Endothelial cell of umbilical vein (primary cell): ENCODE measurements around the gene SATB1. TPM values are rescaled to one million over a fixed set of nuclear protein-coding genes. Genes with fewer than 3 reads are reported as not detected.

Experiments used
- BruUV-seq: library from RNA; stranded (reverse); fragments of 400-500 nt; replicated peaks from 2 replicates; lab custom pipeline; 2021; lab: Mats Ljungman, UMichigan
- CTCF ChIA-PET: fragments of 300-600, 350-600 bp; sonication (Branson Sonifier 250); formaldehyde crosslinking; loops from one replicate; lab custom pipeline; 2021; ENCODE audit warnings: antibody characterized with exemption, inconsistent platforms; lab: Charles Lee
- POLR2A ChIA-PET: fragments of 300-600, 350-600 bp; sonication (Branson Sonifier 250); formaldehyde crosslinking; loops from one replicate; lab custom pipeline; 2021; ENCODE audit warnings: antibody characterized with exemption, inconsistent platforms; lab: Charles Lee
- DNase-seq: peaks from one replicate; pipeline ENCODE4 v3.0.0-alpha.2; 2011; ENCODE audit warnings: low read depth, low spot score
- FAIRE-seq: peaks from 2 replicates; lab custom pipeline; 2011; peaks lifted over from hg19 to GRCh38; lab: Jason Lieb, UNC
- H2AFZ ChIP-seq: 2 replicates; pipeline ENCODE4 v1.6.0; 2012; ENCODE audit warnings: low read depth, low read length, control low read depth, inconsistent platforms
- H3K27ac ChIP-seq: 2 replicates; pipeline ENCODE4 v1.5.1; 2011; ENCODE audit warnings: low read depth, mild to moderate bottlenecking, control low read depth, low read length, moderate library complexity; ENCODE audit not compliant: insufficient read depth
- H3K27me3 ChIP-seq, 2 experiments: 2 replicates each; pipeline versions ENCODE4 v1.6.0 to v1.6.1; 2011; ENCODE audit warnings: low read length in 2 of 2, mixed read lengths in 1 of 2; ENCODE audit not compliant: control insufficient read depth in 2 of 2, insufficient read depth in 2 of 2
- H3K36me3 ChIP-seq, 2 experiments: 2 replicates in 1 of 2; 3 replicates in 1 of 2; pipeline ENCODE4 v1.5.1; 2011; ENCODE audit warnings: low read length in 2 of 2, mild to moderate bottlenecking in 1 of 2, moderate library complexity in 1 of 2; ENCODE audit not compliant: control insufficient read depth in 2 of 2, insufficient read depth in 2 of 2; ENCODE audit errors: extremely low read depth in 1 of 2
- H3K4me1 ChIP-seq: 3 replicates; pipeline ENCODE4 v1.5.1; 2011; ENCODE audit warnings: mild to moderate bottlenecking, low read length; ENCODE audit not compliant: control insufficient read depth, insufficient read depth; ENCODE audit errors: extremely low read depth
- H3K4me2 ChIP-seq: 2 replicates; pipeline ENCODE4 v1.6.1; 2011; ENCODE audit warnings: low read length, control low read depth, mixed read lengths; ENCODE audit not compliant: insufficient read depth
- H3K4me3 ChIP-seq, 3 experiments: fragments of 200-600 bp in 1 of 3; sonication (generic), shearing (Covaris generic) in 1 of 3; replicated peaks in 1 of 3; 2 replicates each; pipeline ENCODE4 v1.5.1; 2011 to 2016; ENCODE audit warnings: control low read depth in 3 of 3, low read length in 3 of 3, mild to moderate bottlenecking in 2 of 3, inconsistent platforms in 1 of 3, low read depth in 1 of 3, moderate library complexity in 1 of 3; ENCODE audit not compliant: insufficient read depth in 1 of 3
- H3K79me2 ChIP-seq: 2 replicates; pipeline ENCODE4 v1.6.0; 2012; ENCODE audit warnings: low read length, inconsistent platforms; ENCODE audit not compliant: control insufficient read depth, insufficient read depth
- H3K9ac ChIP-seq: replicated peaks from 2 replicates; pipeline ENCODE3; 2011; ENCODE audit warnings: low read length, control low read depth; ENCODE audit not compliant: insufficient read depth; ENCODE audit errors: extremely low read depth
- H3K9me1 ChIP-seq: replicated peaks from 3 replicates; pipeline ENCODE4 v1.6.0; 2011; ENCODE audit warnings: mild to moderate bottlenecking, low read length; ENCODE audit not compliant: control insufficient read depth, insufficient read depth; ENCODE audit errors: extremely low read depth
- H3K9me3 ChIP-seq: replicated peaks from 2 replicates; pipeline ENCODE4 v1.5.1; 2012; ENCODE audit warnings: low read length, inconsistent platforms; ENCODE audit not compliant: control insufficient read depth, insufficient read depth
- H4K20me1 ChIP-seq: replicated peaks from 2 replicates; pipeline ENCODE3; 2011; ENCODE audit warnings: mild to moderate bottlenecking, low read length; ENCODE audit not compliant: control insufficient read depth, insufficient read depth; ENCODE audit errors: extremely low read depth
- CTCF ChIP-seq, 2 donors: IDR thresholded peaks; 1 replicate in 1 of 2; 2 replicates in 1 of 2; pipeline ENCODE4 v1.5.1; 2011; ENCODE audit warnings: low read length in 2 of 2, mild to moderate bottlenecking in 2 of 2, moderate library complexity in 2 of 2, control low read depth in 1 of 2, inconsistent platforms in 1 of 2, low read depth in 1 of 2; ENCODE audit not compliant: insufficient read depth in 1 of 2; ENCODE audit errors: extremely low read depth in 1 of 2
- EZH2 ChIP-seq: IDR thresholded peaks from 2 replicates; pipeline ENCODE4 v1.6.1; 2012; ENCODE audit warnings: borderline replicate concordance, low read depth, mild to moderate bottlenecking, moderate library complexity, low read length, inconsistent platforms; ENCODE audit not compliant: severe bottlenecking
- FOS ChIP-seq: IDR thresholded peaks from 2 replicates; pipeline ENCODE4 v1.6.1; 2011; ENCODE audit warnings: mild to moderate bottlenecking, low read length, moderate library complexity, borderline replicate concordance; ENCODE audit not compliant: insufficient read depth
- GATA2 ChIP-seq: IDR thresholded peaks from 2 replicates; pipeline ENCODE4 v1.7.0; 2011; ENCODE audit warnings: low read depth, mild to moderate bottlenecking, moderate library complexity, mixed read lengths, low read length; ENCODE audit not compliant: insufficient read length, insufficient read depth
- JUN ChIP-seq: IDR thresholded peaks from 2 replicates; pipeline ENCODE4 v1.6.1; 2011; ENCODE audit warnings: borderline replicate concordance, low read depth; ENCODE audit not compliant: insufficient read length, insufficient read depth
- MAX ChIP-seq: IDR thresholded peaks from 2 replicates; pipeline ENCODE4 v1.6.1; 2011; ENCODE audit not compliant: insufficient read depth, insufficient read length
- MYC ChIP-seq: IDR thresholded peaks from one replicate; pipeline ENCODE4 v1.6.1; 2011; ENCODE audit warnings: mild to moderate bottlenecking, low read depth, low read length
- POLR2A ChIP-seq: IDR thresholded peaks from 2 replicates; pipeline ENCODE4 v1.6.1; 2012; ENCODE audit warnings: low read depth, mild to moderate bottlenecking, control low read depth, low read length
- POLR2AphosphoS5 ChIP-seq: IDR thresholded peaks from 2 replicates; pipeline ENCODE4 v1.6.1; 2012; ENCODE audit warnings: low read depth, mild to moderate bottlenecking, control low read depth, low read length, moderate library complexity; ENCODE audit not compliant: insufficient read depth
- dilution Hi-C: fragments of 300-500 bp; cut with MboI; formaldehyde crosslinking; loops from one replicate; pipeline ENCODE4 v1.15.0; 2019; ENCODE audit warnings: low sequenced_read_pairs; ENCODE audit not compliant: extremely low pct_ligation_motif_present
- intact Hi-C: fragments of 100-400 bp; cut with micrococcal nuclease; formaldehyde crosslinking; loops from one replicate; pipeline ENCODE4 v1.10.0; 2022
- polyA plus RNA-seq, 4 experiments: library from polyadenylated mRNA; depleted of rRNA in 3 of 4; stranded (reverse) in 3 of 4; unstranded in 1 of 4; fragments of >200 nt; gene quantifications; 2 replicates each; pipeline versions ENCODE4 v1.2.1 to v1.2.3, GENCODE V29; 2011 to 2012; ENCODE audit warnings: missing spikeins in 1 of 4
- total RNA-seq: library from RNA; stranded (reverse); gene quantifications from 2 replicates; pipeline ENCODE4 v1.2.3, GENCODE V29; 2021

The SATB1 gene
- total and polyA plus RNA-seq, 2 donors (not counting 3 experiments of a cell fraction or from before 2014, with no cell fraction given) = 3.9 to 6.2 TPM

GRCh38 chr3:18440066-18440722 lies 15.1 kb upstream of the SATB1 start:
- intact Hi-C loops (no loop called here), dilution Hi-C loops (no loop called here)
- H3K4me2 ChIP-seq = no peak overlapping the region
- H3K9me3 ChIP-seq = no peaks in the 10 kb centered on the region
- DNase-seq = no peak
- no peaks in the 10 kb centered on the region for H3K36me3 ChIP-seq
- no peak overlapping the region for H3K4me3 ChIP-seq
- no peak overlapping the region for H2AFZ ChIP-seq
- ChIA-PET CTCF (no interaction called here), POLR2A (no interaction called here)
- no peaks in the 10 kb centered on the region for H3K9me1 ChIP-seq
- peaks cover 6% of the 10 kb centered on the region for H3K4me1 ChIP-seq
- no peak overlapping the region for H3K27ac ChIP-seq
- H3K9ac ChIP-seq = no peak overlapping the region
- no TSS peak for BruUV-seq
- TF ChIP-seq EZH2 (no peak), MAX (no peak), GATA2 (no peak), MYC (no peak), JUN (no peak)
- H3K79me2 ChIP-seq = no peaks in the 10 kb centered on the region
- FAIRE-seq = no peak
- peaks cover 16 to 47% of the 10 kb centered on the region in 2 experiments for H3K27me3 ChIP-seq
- H4K20me1 ChIP-seq = no peaks in the 10 kb centered on the region

GRCh38 chr3:18439281-18439680 lies 14.1 kb upstream of the SATB1 start:
- POLR2A ChIA-PET = no interaction called here
- FAIRE-seq = no peak
- no TSS peak for BruUV-seq
- Histone ChIP-seq H3K36me3 (no peaks in the 10 kb centered on the region), H4K20me1 (no peaks in the 10 kb centered on the region), H3K4me1 (peaks cover 4% of the 10 kb centered on the region), H3K9me1 (no peaks in the 10 kb centered on the region), H3K4me3 (no peak overlapping the region), H3K27me3 (peaks cover 15 to 44% of the 10 kb centered on the region in 2 experiments), H2AFZ (no peak overlapping the region), H3K27ac (no peak overlapping the region), H3K9ac (no peak overlapping the region), H3K4me2 (no peak overlapping the region), H3K79me2 (no peaks in the 10 kb centered on the region), H3K9me3 (no peaks in the 10 kb centered on the region)
- CTCF ChIA-PET = no interaction called here
- dilution Hi-C loops = no loop called here
- intact Hi-C loops = no loop called here
- DNase-seq = no peak
- TF ChIP-seq GATA2 (no peak), POLR2A (no peak), MAX (no peak), FOS (no peak), CTCF (IDR thresholded peaks at IDR 0.05; ENCODE audit: extremely low read depth in 1 of 2, insufficient read depth in 1 of 2, low read depth in 1 of 2, low read length in 2 of 2) (no peak), POLR2AphosphoS5 (no peak), JUN (no peak), EZH2 (no peak), MYC (no peak)
